HepG2 (cell line): ENCODE measurements around the gene DCC.

Experiments
- GABPB1 ChIP-seq: IDR thresholded peaks from 2 replicates; pipeline ENCODE4 v1.6.1; 2016; ENCODE audit warnings: mild to moderate bottlenecking, missing genetic modification reagents, moderate library complexity, missing compliant biosample characterization
- KDM1A ChIP-seq: IDR thresholded peaks from 2 replicates; pipeline ENCODE4 v1.6.1; 2016; ENCODE audit warnings: missing compliant biosample characterization
- MAFF ChIP-seq: IDR thresholded peaks from 2 replicates; pipeline ENCODE4 v1.6.1; 2011; ENCODE audit warnings: low read depth, low read length, improper control_type of control experiment
- NFYB ChIP-seq: sonication (generic); formaldehyde crosslinking; IDR thresholded peaks from 2 replicates; pipeline ENCODE4 v1.4.0; 2020; ENCODE audit warnings: missing genetic modification reagents
- NR3C1 ChIP-seq: sonication (generic); formaldehyde crosslinking; IDR thresholded peaks from 2 replicates; pipeline ENCODE4 v1.4.0; 2020; ENCODE audit warnings: missing genetic modification reagents
- RXRA ChIP-seq: sonication (generic); formaldehyde crosslinking; IDR thresholded peaks from 2 replicates; pipeline ENCODE4 v1.5.1; 2020; ENCODE audit warnings: missing genetic modification reagents
- SIN3B ChIP-seq: fragments of 150-350 bp; IDR thresholded peaks from 2 replicates; pipeline ENCODE4 v1.6.1; 2014; ENCODE audit warnings: low read length
- ZNF160 ChIP-seq: sonication (generic); formaldehyde crosslinking; IDR thresholded peaks from 2 replicates; pipeline ENCODE4 v1.8.0; 2022; ENCODE audit warnings: mild to moderate bottlenecking, inconsistent platforms, missing genetic modification reagents
- TF ChIP-seq, protein P1 (sequence below): sonication (generic); formaldehyde crosslinking; IDR thresholded peaks from 2 replicates; pipeline ENCODE4 v1.5.0; 2020; ENCODE audit warnings: mild to moderate bottlenecking, missing genetic modification reagents, moderate library complexity

DNA sequence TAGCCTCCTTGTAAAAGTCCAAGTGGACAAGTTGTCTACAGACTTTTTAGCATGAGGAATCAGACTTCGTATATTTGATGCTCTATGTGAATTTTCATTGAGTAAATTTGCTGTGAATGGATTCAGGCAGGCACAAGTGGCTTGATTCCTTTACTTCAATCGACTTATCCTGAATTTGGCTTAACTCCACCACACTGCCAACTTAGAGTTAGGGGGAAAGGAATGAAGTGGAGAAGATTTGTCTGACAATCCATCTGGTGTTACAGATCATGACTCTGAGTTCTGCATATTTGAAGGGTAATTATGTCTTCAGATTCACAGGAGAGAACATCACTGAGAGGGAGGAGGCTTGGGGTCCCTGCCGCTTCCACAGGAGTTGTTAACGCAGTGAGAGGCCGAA lies 829.3 kb downstream of the DCC start:
- TF ChIP-seq NR3C1 (CRISPR knock-in tag): no peak
- no peak for TF ChIP-seq KDM1A (CRISPR knock-in tag)
- TF ChIP-seq GABPB1 (CRISPR knock-in tag): no peak
- no peak for TF ChIP-seq MAFF
- no peak for TF ChIP-seq SIN3B
- TF ChIP-seq NFYB: no peak
- TF ChIP-seq RXRA (CRISPR knock-in tag): no peak
- no peak for TF ChIP-seq ZNF160 (CRISPR knock-in tag)
- TF ChIP-seq, protein P1, sequence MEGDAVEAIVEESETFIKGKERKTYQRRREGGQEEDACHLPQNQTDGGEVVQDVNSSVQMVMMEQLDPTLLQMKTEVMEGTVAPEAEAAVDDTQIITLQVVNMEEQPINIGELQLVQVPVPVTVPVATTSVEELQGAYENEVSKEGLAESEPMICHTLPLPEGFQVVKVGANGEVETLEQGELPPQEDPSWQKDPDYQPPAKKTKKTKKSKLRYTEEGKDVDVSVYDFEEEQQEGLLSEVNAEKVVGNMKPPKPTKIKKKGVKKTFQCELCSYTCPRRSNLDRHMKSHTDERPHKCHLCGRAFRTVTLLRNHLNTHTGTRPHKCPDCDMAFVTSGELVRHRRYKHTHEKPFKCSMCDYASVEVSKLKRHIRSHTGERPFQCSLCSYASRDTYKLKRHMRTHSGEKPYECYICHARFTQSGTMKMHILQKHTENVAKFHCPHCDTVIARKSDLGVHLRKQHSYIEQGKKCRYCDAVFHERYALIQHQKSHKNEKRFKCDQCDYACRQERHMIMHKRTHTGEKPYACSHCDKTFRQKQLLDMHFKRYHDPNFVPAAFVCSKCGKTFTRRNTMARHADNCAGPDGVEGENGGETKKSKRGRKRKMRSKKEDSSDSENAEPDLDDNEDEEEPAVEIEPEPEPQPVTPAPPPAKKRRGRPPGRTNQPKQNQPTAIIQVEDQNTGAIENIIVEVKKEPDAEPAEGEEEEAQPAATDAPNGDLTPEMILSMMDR (CRISPR knock-in tag): no peak
